Chondrocyte (in vitro differentiated cells): ENCODE data around the gene MAP2. TPM values are rescaled to one million over a fixed set of nuclear protein-coding genes. Genes with fewer than 3 reads are reported as not detected.
"Not testable (repeated sequence)": the region's sequence is repeated elsewhere in the genome, so short reads cannot be mapped to it uniquely, and the experiment has no call there.

Experiments
- DNase-seq: peaks from one replicate; pipeline ENCODE4 v3.0.0; 2021; ENCODE audit warnings: mixed read lengths, low spot score
- H3K27ac Mint-ChIP-seq: one replicate; pipeline ENCODE4 v1.8.0; 2021; ENCODE audit warnings: mild to moderate bottlenecking, moderate library complexity, mixed read lengths; ENCODE audit not compliant: unreplicated experiment
- H3K27me3 Mint-ChIP-seq: 2 replicates; pipeline ENCODE4 v1.8.0; 2021; ENCODE audit warnings: low read depth, mixed read lengths
- H3K36me3 Mint-ChIP-seq: 2 replicates; pipeline ENCODE4 v1.8.0; 2021; ENCODE audit warnings: low read depth, mixed read lengths
- H3K4me1 Mint-ChIP-seq: 2 replicates; pipeline ENCODE4 v1.8.0; 2021; ENCODE audit warnings: low read depth, mild to moderate bottlenecking, mixed read lengths
- H3K4me3 Mint-ChIP-seq: one replicate; pipeline ENCODE4 v1.8.0; 2021; ENCODE audit warnings: mild to moderate bottlenecking, moderate library complexity, mixed read lengths; ENCODE audit not compliant: unreplicated experiment
- H3K9me3 Mint-ChIP-seq: 2 replicates; pipeline ENCODE4 v1.8.0; 2021; ENCODE audit warnings: low read depth, mixed read lengths
- CTCF ChIP-seq: fragments of 200-600 bp; sonication (generic); IDR thresholded peaks from 2 replicates; pipeline ENCODE4 v1.5.0; 2021; ENCODE audit warnings: antibody characterized with exemption, mild to moderate bottlenecking, moderate library complexity
- total RNA-seq: library from RNA; stranded (reverse); gene quantifications from 3 replicates; pipeline ENCODE4 v1.2.1, GENCODE V29; 2021

The MAP2 gene
- total RNA-seq, 1 donor from 2014 or later = 13.9 TPM

- TF ChIP-seq CTCF = no peak
- Mint-ChIP-seq H3K27me3 (no peaks in the 10 kb centered on the region), H3K4me3 (no peak overlapping the region), H3K36me3 (no peaks in the 10 kb centered on the region), H3K9me3 (peaks cover under 1% of the 10 kb centered on the region), H3K4me1 (peaks cover 36% of the 10 kb centered on the region), H3K27ac (peak overlapping the region; percentile 34)
- no peak for DNase-seq
These were observed 48.4 kb downstream of the MAP2 start for GRCh38 chr2:209472112-209472832.

GRCh38 chr2:209472871-209473270 lies 49.0 kb downstream of the MAP2 start:
- Mint-ChIP-seq H3K27me3 (no peaks in the 10 kb centered on the region), H3K4me1 (peaks cover 34% of the 10 kb centered on the region), H3K9me3 (no peaks in the 10 kb centered on the region), H3K36me3 (no peaks in the 10 kb centered on the region), H3K27ac (peak overlapping the region; percentile 34), H3K4me3 (no peak overlapping the region)
- no peak for TF ChIP-seq CTCF
- DNase-seq = no peak

- no peak overlapping the region for H3K27ac Mint-ChIP-seq
- H3K27me3 Mint-ChIP-seq = no peaks in the 10 kb centered on the region
- no peak for TF ChIP-seq CTCF
- DNase-seq = no peak
- H3K36me3 Mint-ChIP-seq = no peaks in the 10 kb centered on the region
- H3K9me3 Mint-ChIP-seq = no peaks in the 10 kb centered on the region
- no peak overlapping the region for H3K4me3 Mint-ChIP-seq
- H3K4me1 Mint-ChIP-seq = peaks cover 34% of the 10 kb centered on the region
These were observed 50.1 kb downstream of the MAP2 start for GRCh38 chr2:209473930-209474419.

GRCh38 chr2:209474960-209475359 lies 51.1 kb downstream of the MAP2 start:
- Mint-ChIP-seq H3K4me1 (peaks cover 34% of the 10 kb centered on the region), H3K27ac (no peak overlapping the region), H3K36me3 (no peaks in the 10 kb centered on the region), H3K4me3 (no peak overlapping the region), H3K27me3 (no peaks in the 10 kb centered on the region), H3K9me3 (no peaks in the 10 kb centered on the region)
- no peak for DNase-seq
- TF ChIP-seq CTCF = no peak

- Mint-ChIP-seq H3K9me3 (peaks cover 4% of the 10 kb centered on the region), H3K36me3 (no peaks in the 10 kb centered on the region), H3K4me3 (no peak overlapping the region), H3K27me3 (no peaks in the 10 kb centered on the region), H3K27ac (no peak overlapping the region), H3K4me1 (peaks cover 30% of the 10 kb centered on the region)
- TF ChIP-seq CTCF = no peak
- DNase-seq = no peak
These were observed 52.7 kb downstream of the MAP2 start for GRCh38 chr2:209476367-209477208.

- not testable (repeated sequence) for H3K4me3 Mint-ChIP-seq, DNase-seq, H3K27ac Mint-ChIP-seq, H3K27me3 Mint-ChIP-seq
- Mint-ChIP-seq H3K9me3 (peaks cover 27% of the 10 kb centered on the region), H3K36me3 (peaks cover 18% of the 10 kb centered on the region), H3K4me1 (peaks cover 24% of the 10 kb centered on the region)
These were observed 68.4 kb downstream of the MAP2 start for GRCh38 chr2:209492296-209492695.

GRCh38 chr2:209495068-209495620 lies 71.3 kb downstream of the MAP2 start:
- Mint-ChIP-seq H3K9me3 (peaks cover 32% of the 10 kb centered on the region), H3K36me3 (peaks cover 18% of the 10 kb centered on the region), H3K27ac (peak overlapping the region; percentile 87), H3K4me1 (peaks cover 34% of the 10 kb centered on the region)
- H3K4me3 Mint-ChIP-seq, DNase-seq, H3K27me3 Mint-ChIP-seq: not testable (repeated sequence)
